IMR-90 (cell line): ENCODE results near the gene APCDD1L. TPM values are rescaled to one million over a fixed set of nuclear protein-coding genes. Genes with fewer than 3 reads are reported as not detected.

ENCODE experiments used
- ATAC-seq: fragments of 200-7000 bp; cut with Tn5 transposase; 2 replicates; pipeline ENCODE4 v1.9.1; 2020; ENCODE audit warnings: low read depth, mild to moderate bottlenecking, moderate library complexity
- BruUV-seq: library from RNA; stranded (reverse); fragments of 400-500 nt; replicated peaks from 2 replicates; lab custom pipeline; 2021; lab: Mats Ljungman, UMichigan
- CTCF ChIA-PET: fragments of 300-600 bp; formaldehyde crosslinking; extraction: SDS; loops from one replicate; lab custom pipeline; 2021; ENCODE audit warnings: antibody characterized with exemption; lab: Yijun Ruan, JAX
- POLR2A ChIA-PET: fragments of 300-600 bp; sonication (Branson Sonifier 250); formaldehyde crosslinking; loops from one replicate; lab custom pipeline; 2022; ENCODE audit warnings: antibody characterized with exemption; ENCODE audit not compliant: unreplicated experiment; lab: Charles Lee
- DNase-seq: peaks from one replicate; pipeline ENCODE4 v3.0.0; 2013
- H2AFZ ChIP-seq: replicated peaks from 2 replicates; pipeline ENCODE3; 2013; ENCODE audit warnings: low read length, mild to moderate bottlenecking; ENCODE audit not compliant: poor library complexity
- H2AK5ac ChIP-seq: 2 replicates; pipeline ENCODE4 v1.6.1; 2013; ENCODE audit warnings: low read depth, low read length, inconsistent platforms
- H2AK9ac ChIP-seq: replicated peaks from 2 replicates; pipeline ENCODE3; 2013; ENCODE audit warnings: mild to moderate bottlenecking, low read depth, low read length, moderate library complexity; ENCODE audit not compliant: poor library complexity
- H2BK120ac ChIP-seq: 2 replicates; pipeline ENCODE4 v1.6.1; 2013; ENCODE audit warnings: low read depth, low read length, inconsistent platforms
- H2BK15ac ChIP-seq: 3 replicates; pipeline ENCODE4 v1.6.1; 2013; ENCODE audit warnings: low read depth, low read length, inconsistent platforms
- H2BK20ac ChIP-seq: 2 replicates; pipeline ENCODE4 v1.6.1; 2013; ENCODE audit warnings: low read depth, mild to moderate bottlenecking, inconsistent platforms, low read length, moderate library complexity
- H2BK5ac ChIP-seq: 2 replicates; pipeline ENCODE4 v1.6.1; 2013; ENCODE audit warnings: mild to moderate bottlenecking, low read depth, low read length, inconsistent platforms; ENCODE audit not compliant: poor library complexity, severe bottlenecking
- H3K14ac ChIP-seq: replicated peaks from 2 replicates; pipeline ENCODE4 v1.6.1; 2013; ENCODE audit warnings: low read depth, low read length, inconsistent platforms
- H3K18ac ChIP-seq: 2 replicates; pipeline ENCODE4 v1.6.1; 2013; ENCODE audit warnings: low read depth, low read length, control low read depth
- H3K23ac ChIP-seq: 2 replicates; pipeline ENCODE4 v1.6.1; 2013; ENCODE audit warnings: low read depth, low read length, inconsistent platforms
- H3K27ac ChIP-seq: 2 replicates; pipeline ENCODE4 v1.5.1; 2013; ENCODE audit warnings: mild to moderate bottlenecking, control low read depth, low read length; ENCODE audit not compliant: insufficient read depth
- H3K27me3 ChIP-seq: 2 replicates; pipeline ENCODE4 v1.6.1; 2013; ENCODE audit warnings: low read length; ENCODE audit not compliant: control insufficient read depth, insufficient read depth
- H3K36me3 ChIP-seq: 2 replicates; pipeline ENCODE4 v1.6.1; 2013; ENCODE audit warnings: low read length, mixed read lengths; ENCODE audit not compliant: control insufficient read depth, insufficient read depth
- H3K4ac ChIP-seq: 2 replicates; pipeline ENCODE4 v1.6.1; 2013; ENCODE audit warnings: low read depth, low read length, inconsistent platforms
- H3K4me1 ChIP-seq: 2 replicates; pipeline ENCODE4 v1.6.1; 2013; ENCODE audit warnings: low read length, mixed read lengths; ENCODE audit not compliant: control insufficient read depth, insufficient read depth
- H3K4me2 ChIP-seq: 2 replicates; pipeline ENCODE4 v1.6.1; 2013; ENCODE audit warnings: low read depth, mild to moderate bottlenecking, control low read depth, low read length, moderate library complexity
- H3K4me3 ChIP-seq: 2 replicates; pipeline ENCODE4 v1.5.1; 2013; ENCODE audit warnings: low read depth, mild to moderate bottlenecking, control low read depth, low read length, moderate library complexity; ENCODE audit not compliant: insufficient read depth
- H3K56ac ChIP-seq: 2 replicates; pipeline ENCODE4 v1.6.1; 2013; ENCODE audit warnings: low read length, inconsistent platforms; ENCODE audit not compliant: insufficient read depth; ENCODE audit errors: extremely low read depth
- H3K79me1 ChIP-seq, 2 experiments: 2 replicates each; pipeline ENCODE4 v1.6.1; 2013; ENCODE audit warnings: low read length in 2 of 2, inconsistent platforms in 1 of 2, low read depth in 1 of 2
- H3K9ac ChIP-seq: 2 replicates; pipeline ENCODE4 v1.6.1; 2013; ENCODE audit warnings: low read depth, low read length, control low read depth
- H3K9me1 ChIP-seq: 2 replicates; pipeline ENCODE4 v1.6.1; 2013; ENCODE audit warnings: low read length, inconsistent platforms; ENCODE audit not compliant: insufficient read depth
- H3K9me3 ChIP-seq: 2 replicates; pipeline ENCODE4 v1.6.1; 2013; ENCODE audit warnings: low read length; ENCODE audit not compliant: control insufficient read depth, insufficient read depth
- H4K20me1 ChIP-seq: 2 replicates; pipeline ENCODE4 v1.6.1; 2013; ENCODE audit warnings: low read length, inconsistent platforms; ENCODE audit not compliant: insufficient read depth
- H4K5ac ChIP-seq: 2 replicates; pipeline ENCODE4 v1.6.1; 2013; ENCODE audit warnings: mild to moderate bottlenecking, low read depth, low read length, control low read depth
- H4K8ac ChIP-seq, 2 experiments: 2 replicates each; pipeline ENCODE4 v1.6.1; 2013; ENCODE audit warnings: low read depth in 2 of 2, low read length in 2 of 2, control low read depth in 1 of 2, inconsistent platforms in 1 of 2
- H4K91ac ChIP-seq: 2 replicates; pipeline ENCODE4 v1.6.1; 2013; ENCODE audit warnings: low read depth, low read length, inconsistent platforms; ENCODE audit not compliant: insufficient read depth
- BHLHE40 ChIP-seq: fragments of 150-350 bp; IDR thresholded peaks from 2 replicates; pipeline ENCODE4 v1.6.1; 2016; ENCODE audit warnings: mild to moderate bottlenecking, low read depth, low read length
- CEBPB ChIP-seq: IDR thresholded peaks from 2 replicates; pipeline ENCODE4 v1.6.1; 2012; ENCODE audit warnings: low read depth, low read length, improper control_type of control experiment
- FOS ChIP-seq: fragments of 150-350 bp; IDR thresholded peaks from 2 replicates; pipeline ENCODE4 v1.6.1; 2016; ENCODE audit warnings: low read depth, low read length
- MAFK ChIP-seq: IDR thresholded peaks from 2 replicates; pipeline ENCODE4 v1.6.1; 2012; ENCODE audit warnings: low read depth, low read length, improper control_type of control experiment
- MXI1 ChIP-seq: IDR thresholded peaks from 2 replicates; pipeline ENCODE4 v1.6.1; 2012; ENCODE audit warnings: low read depth, mild to moderate bottlenecking, low read length, moderate library complexity, borderline replicate concordance
- POLR2A ChIP-seq: IDR thresholded peaks from 2 replicates; pipeline ENCODE4 v1.6.1; 2012; ENCODE audit warnings: mild to moderate bottlenecking, low read depth, low read length
- RCOR1 ChIP-seq: IDR thresholded peaks from 2 replicates; pipeline ENCODE4 v1.6.1; 2012; ENCODE audit warnings: mild to moderate bottlenecking, low read length, improper control_type of control experiment; ENCODE audit not compliant: insufficient replicate concordance
- RFX5 ChIP-seq: IDR thresholded peaks from 2 replicates; pipeline ENCODE4 v1.8.0; 2012; ENCODE audit warnings: low read depth, mild to moderate bottlenecking, low read length, moderate library complexity
- SMC3 ChIP-seq: fragments of 150-350 bp; IDR thresholded peaks from 2 replicates; pipeline ENCODE4 v1.6.1; 2016; ENCODE audit warnings: low read depth, mild to moderate bottlenecking, antibody characterized with exemption, low read length, moderate library complexity
- WGBS, 2 experiments: methylation state at CpG; one replicate each; pipeline versions ENCODE4 v1.1.5 to v1.1.7; 2013; ENCODE audit warnings: missing lambda C conversion rate in 2 of 2; ENCODE audit not compliant: insufficient read length in 1 of 2; ENCODE audit errors: extremely low coverage in 2 of 2; 5-methylcytosine and 5-hydroxymethylcytosine counted together
- dilution Hi-C: fragments of 300-500 bp; cut with HindIII; formaldehyde crosslinking; loops from one replicate; pipeline ENCODE4 v1.14.3; 2018; ENCODE audit warnings: low sequenced_read_pairs; ENCODE audit not compliant: unreplicated experiment
- in situ Hi-C: fragments of 300-500 bp; cut with MboI; formaldehyde crosslinking; loops from 3 replicates; pipeline ENCODE4 v1.14.3; 2019; ENCODE audit warnings: low sequenced_read_pairs, inconsistent platforms, mixed read lengths
- intact Hi-C: fragments of 100-400 bp; cut with micrococcal nuclease; formaldehyde crosslinking; loops from 2 replicates; pipeline ENCODE4 v1.10.0; 2022
- polyA plus RNA-seq, 3 experiments: library from polyadenylated mRNA; depleted of rRNA; stranded (reverse); fragments of >200 nt; gene quantifications; 2 replicates each; pipeline ENCODE4 v1.2.3, GENCODE V29; 2012; ENCODE audit warnings: low replicate concordance in 1 of 3
- total RNA-seq: library from RNA; depleted of rRNA; stranded (reverse); fragments of >200 nt; gene quantifications from 2 replicates; pipeline ENCODE4 v1.2.3, GENCODE V29; 2012
- TF ChIP-seq, protein P1 (sequence below): conservative IDR thresholded peaks from 2 replicates; pipeline ENCODE4 v1.5.1; 2012; ENCODE audit warnings: mild to moderate bottlenecking, low read depth, low read length, improper control_type of control experiment

Gene APCDD1L
- total and polyA plus RNA-seq, 2 of the 4 experiments (the other 2 are of a cell fraction) = 2.5 to 18.3 TPM

DNA sequence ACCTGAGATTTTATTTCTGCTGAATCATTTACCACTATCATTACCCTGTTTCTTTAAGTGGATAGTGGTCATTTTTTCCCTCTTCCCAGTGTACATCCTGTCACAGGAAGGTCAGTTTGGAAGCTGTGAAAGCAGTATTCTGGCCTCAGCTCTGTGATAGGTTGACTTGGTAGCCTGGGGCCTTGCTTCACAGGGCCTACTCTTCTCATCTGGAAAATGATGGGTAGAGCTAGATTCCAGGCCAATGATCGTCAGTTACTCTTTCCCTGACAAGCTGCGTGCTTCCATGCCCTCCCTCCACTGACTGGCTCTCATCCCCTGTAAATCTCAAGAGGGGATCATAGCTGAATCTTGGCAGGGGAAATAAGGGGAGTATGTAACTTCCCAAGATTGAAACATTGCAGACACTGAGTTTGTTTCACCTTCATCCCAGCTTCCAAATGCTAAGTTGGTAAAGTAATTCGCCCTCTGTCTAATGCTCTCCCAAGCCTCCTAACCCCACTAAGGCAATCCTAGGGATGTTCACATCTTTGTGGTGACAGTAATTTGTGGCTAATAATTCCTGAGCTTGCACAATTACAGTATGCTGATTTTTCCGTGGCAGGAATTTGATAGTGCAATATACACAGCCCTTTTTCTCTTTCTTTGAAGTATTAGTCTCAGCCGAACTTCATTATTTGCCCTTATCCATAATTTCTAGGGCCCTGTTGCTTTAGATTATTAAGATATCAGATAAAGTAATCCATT lies 75.0 kb downstream of the APCDD1L start:
- Histone ChIP-seq H3K9me3 (no peaks in the 10 kb centered on the region), H3K27me3 (no peaks in the 10 kb centered on the region), H3K27ac (no peak overlapping the region), H3K18ac (no peak overlapping the region), H2BK15ac (no peak overlapping the region), H4K20me1 (peaks cover 32% of the 10 kb centered on the region), H3K36me3 (peaks cover 35% of the 10 kb centered on the region), H2AFZ (no peak overlapping the region), H2AK5ac (no peak overlapping the region), H3K4me3 (no peak overlapping the region), H3K56ac (no peak overlapping the region), H3K23ac (peak overlapping the region; percentile 10; the same call in 1 of the 2 replicates), H2BK20ac (no peak overlapping the region), H2BK5ac (no peak overlapping the region), H2BK120ac (no peak overlapping the region), H4K8ac (peak overlapping the region in 1 of 2 experiments; percentile 9; a peak in 2 of 4 replicates), H3K9ac (no peak overlapping the region), H4K5ac (no peak overlapping the region), H4K91ac (no peak overlapping the region), H3K79me1 (peaks cover 41 to 84% of the 10 kb centered on the region in 2 experiments), H3K14ac (no peak overlapping the region), H3K4me1 (0 out of 2 replicates have a peak, but pooled peaks cover 1% of the 10 kb centered on the region), H3K4me2 (no peak overlapping the region), H3K9me1 (peaks cover 25% of the 10 kb centered on the region), H3K4ac (no peak overlapping the region), H2AK9ac (no peak overlapping the region)
- WGBS, 2 experiments = no CpG with 5 or more reads among the region's 5 CpGs
- dilution Hi-C loops = no loop called here
- no peak for DNase-seq
- intact Hi-C loops = loop anchor here (5.0 kb wide), 1 partner anchor 33 kb away; no protein-coding TSS in a partner anchor
- in situ Hi-C loops = no loop called here
- ATAC-seq = no peak
- no TSS peak for BruUV-seq
- CTCF ChIA-PET = interaction anchor here (0.9 kb wide), 1 partner anchor 201 kb away, joined by 3 read pairs; no protein-coding TSS in a partner anchor
- POLR2A ChIA-PET = interaction anchor here (0.5 kb wide), 1 partner anchor 404 kb away, joined by 3 read pairs; no protein-coding TSS in a partner anchor
- TF ChIP-seq FOS = no peak
- TF ChIP-seq, protein P1, sequence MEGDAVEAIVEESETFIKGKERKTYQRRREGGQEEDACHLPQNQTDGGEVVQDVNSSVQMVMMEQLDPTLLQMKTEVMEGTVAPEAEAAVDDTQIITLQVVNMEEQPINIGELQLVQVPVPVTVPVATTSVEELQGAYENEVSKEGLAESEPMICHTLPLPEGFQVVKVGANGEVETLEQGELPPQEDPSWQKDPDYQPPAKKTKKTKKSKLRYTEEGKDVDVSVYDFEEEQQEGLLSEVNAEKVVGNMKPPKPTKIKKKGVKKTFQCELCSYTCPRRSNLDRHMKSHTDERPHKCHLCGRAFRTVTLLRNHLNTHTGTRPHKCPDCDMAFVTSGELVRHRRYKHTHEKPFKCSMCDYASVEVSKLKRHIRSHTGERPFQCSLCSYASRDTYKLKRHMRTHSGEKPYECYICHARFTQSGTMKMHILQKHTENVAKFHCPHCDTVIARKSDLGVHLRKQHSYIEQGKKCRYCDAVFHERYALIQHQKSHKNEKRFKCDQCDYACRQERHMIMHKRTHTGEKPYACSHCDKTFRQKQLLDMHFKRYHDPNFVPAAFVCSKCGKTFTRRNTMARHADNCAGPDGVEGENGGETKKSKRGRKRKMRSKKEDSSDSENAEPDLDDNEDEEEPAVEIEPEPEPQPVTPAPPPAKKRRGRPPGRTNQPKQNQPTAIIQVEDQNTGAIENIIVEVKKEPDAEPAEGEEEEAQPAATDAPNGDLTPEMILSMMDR = no peak
- no peak for TF ChIP-seq SMC3
- no peak for TF ChIP-seq MAFK
- no peak for TF ChIP-seq RFX5
- no peak for TF ChIP-seq CEBPB
- no peak for TF ChIP-seq POLR2A
- no peak for TF ChIP-seq MXI1
- TF ChIP-seq RCOR1 = no peak
- TF ChIP-seq BHLHE40 = no peak
